ENCODE measurements around the gene USP49. TPM values are rescaled to one million over a fixed set of nuclear protein-coding genes. Genes with fewer than 3 reads are reported as not detected.
"Not testable (repeated sequence)": the region's sequence is repeated elsewhere in the genome, so short reads cannot be mapped to it uniquely, and the experiment has no call there.

USP49 gene
- total and polyA plus RNA-seq, 2 experiments from 2014 or later: 5.0 to 8.5 TPM

DNA sequence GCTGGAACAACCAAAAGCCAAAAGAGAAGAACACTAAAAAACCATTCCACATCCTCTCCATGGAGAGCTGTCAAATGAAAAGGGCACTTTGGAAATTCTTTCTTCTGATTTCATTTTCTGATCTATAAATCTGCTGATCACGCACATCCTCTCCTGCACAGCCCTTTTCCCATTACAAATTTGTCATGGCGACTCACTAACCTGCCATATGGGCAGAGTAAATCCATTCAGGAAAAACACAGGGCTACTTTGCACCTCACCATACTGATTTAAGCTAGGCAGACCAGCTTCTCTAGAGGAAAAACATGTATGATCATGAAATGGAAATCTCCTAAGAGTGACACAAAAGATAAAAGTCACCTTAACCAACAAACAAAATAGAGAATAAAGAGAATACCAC lies 81.7 kb downstream of the USP49 start:
- TF ChIP-seq, protein P1, sequence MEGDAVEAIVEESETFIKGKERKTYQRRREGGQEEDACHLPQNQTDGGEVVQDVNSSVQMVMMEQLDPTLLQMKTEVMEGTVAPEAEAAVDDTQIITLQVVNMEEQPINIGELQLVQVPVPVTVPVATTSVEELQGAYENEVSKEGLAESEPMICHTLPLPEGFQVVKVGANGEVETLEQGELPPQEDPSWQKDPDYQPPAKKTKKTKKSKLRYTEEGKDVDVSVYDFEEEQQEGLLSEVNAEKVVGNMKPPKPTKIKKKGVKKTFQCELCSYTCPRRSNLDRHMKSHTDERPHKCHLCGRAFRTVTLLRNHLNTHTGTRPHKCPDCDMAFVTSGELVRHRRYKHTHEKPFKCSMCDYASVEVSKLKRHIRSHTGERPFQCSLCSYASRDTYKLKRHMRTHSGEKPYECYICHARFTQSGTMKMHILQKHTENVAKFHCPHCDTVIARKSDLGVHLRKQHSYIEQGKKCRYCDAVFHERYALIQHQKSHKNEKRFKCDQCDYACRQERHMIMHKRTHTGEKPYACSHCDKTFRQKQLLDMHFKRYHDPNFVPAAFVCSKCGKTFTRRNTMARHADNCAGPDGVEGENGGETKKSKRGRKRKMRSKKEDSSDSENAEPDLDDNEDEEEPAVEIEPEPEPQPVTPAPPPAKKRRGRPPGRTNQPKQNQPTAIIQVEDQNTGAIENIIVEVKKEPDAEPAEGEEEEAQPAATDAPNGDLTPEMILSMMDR (IDR thresholded peaks at IDR 0.05; ENCODE audit: low read depth, low read length): no peak
- Histone ChIP-seq H3K4me1 (ENCODE audit: low read depth) (peaks cover 11% of the 10 kb centered on the region), H3K9me3 (ENCODE audit: low read depth) (no peaks in the 10 kb centered on the region), H3K27ac (no peak overlapping the region), H3K27me3 (no peaks in the 10 kb centered on the region), H3K4me3 (no peak overlapping the region), H3K36me3 (no peaks in the 10 kb centered on the region)
- DNase-seq (ENCODE audit: low read depth in 1 of 2, low spot score in 1 of 2): no peak

DNA sequence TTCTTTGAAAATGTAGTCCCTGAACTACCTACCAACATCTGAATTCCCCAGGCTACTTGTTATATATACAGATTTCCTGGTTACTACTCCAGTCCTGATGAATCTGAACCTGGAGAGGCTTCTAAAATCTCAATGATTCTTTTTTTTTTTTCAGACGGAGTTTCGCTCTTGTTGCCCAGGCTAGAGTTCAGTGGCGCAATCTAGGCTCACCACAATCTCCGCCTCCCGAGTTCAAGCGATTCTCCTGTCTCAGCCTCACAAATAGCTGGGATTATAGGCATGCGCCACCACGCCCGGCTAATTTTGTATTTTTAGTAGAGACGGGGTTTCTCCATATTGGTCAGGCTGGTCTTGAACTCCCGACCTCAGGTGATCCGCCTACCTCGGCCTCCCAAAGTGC lies 83.2 kb downstream of the USP49 start:
- not testable (repeated sequence) for H3K27ac ChIP-seq; H3K4me3 ChIP-seq; H3K27me3 ChIP-seq; H3K36me3 ChIP-seq; H3K9me3 ChIP-seq (ENCODE audit: low read depth); DNase-seq (ENCODE audit: low read depth in 1 of 2, low spot score in 1 of 2)
- peaks cover 11% of the 10 kb centered on the region for H3K4me1 ChIP-seq (ENCODE audit: low read depth)

DNA sequence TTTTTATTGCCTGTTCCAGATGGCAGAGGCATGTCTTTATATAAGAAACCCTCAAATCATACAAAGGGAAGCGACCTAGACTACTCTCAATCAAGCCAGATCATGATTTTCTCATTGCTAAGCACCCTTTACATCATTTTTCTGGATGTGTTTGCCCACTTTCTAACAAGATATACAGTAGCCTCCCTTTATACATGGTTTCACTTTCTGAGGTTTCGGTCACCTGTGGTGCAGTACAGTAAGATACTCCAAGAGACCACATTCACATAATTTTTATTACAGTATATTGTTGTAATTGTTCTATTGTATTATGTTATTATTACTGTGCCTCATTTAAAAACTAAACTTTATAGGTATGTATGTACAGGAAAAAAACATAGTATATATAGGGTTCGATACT lies 84.1 kb downstream of the USP49 start:
- Histone ChIP-seq H3K4me1 (ENCODE audit: low read depth) (peaks cover 7% of the 10 kb centered on the region), H3K4me3 (no peak overlapping the region), H3K9me3 (ENCODE audit: low read depth) (no peaks in the 10 kb centered on the region), H3K36me3 (no peaks in the 10 kb centered on the region), H3K27ac (no peak overlapping the region), H3K27me3 (no peaks in the 10 kb centered on the region)
- no peak for DNase-seq (ENCODE audit: low read depth in 1 of 2, low spot score in 1 of 2)
- TF ChIP-seq, protein P1 (IDR thresholded peaks at IDR 0.05; ENCODE audit: low read depth, low read length): no peak

DNA sequence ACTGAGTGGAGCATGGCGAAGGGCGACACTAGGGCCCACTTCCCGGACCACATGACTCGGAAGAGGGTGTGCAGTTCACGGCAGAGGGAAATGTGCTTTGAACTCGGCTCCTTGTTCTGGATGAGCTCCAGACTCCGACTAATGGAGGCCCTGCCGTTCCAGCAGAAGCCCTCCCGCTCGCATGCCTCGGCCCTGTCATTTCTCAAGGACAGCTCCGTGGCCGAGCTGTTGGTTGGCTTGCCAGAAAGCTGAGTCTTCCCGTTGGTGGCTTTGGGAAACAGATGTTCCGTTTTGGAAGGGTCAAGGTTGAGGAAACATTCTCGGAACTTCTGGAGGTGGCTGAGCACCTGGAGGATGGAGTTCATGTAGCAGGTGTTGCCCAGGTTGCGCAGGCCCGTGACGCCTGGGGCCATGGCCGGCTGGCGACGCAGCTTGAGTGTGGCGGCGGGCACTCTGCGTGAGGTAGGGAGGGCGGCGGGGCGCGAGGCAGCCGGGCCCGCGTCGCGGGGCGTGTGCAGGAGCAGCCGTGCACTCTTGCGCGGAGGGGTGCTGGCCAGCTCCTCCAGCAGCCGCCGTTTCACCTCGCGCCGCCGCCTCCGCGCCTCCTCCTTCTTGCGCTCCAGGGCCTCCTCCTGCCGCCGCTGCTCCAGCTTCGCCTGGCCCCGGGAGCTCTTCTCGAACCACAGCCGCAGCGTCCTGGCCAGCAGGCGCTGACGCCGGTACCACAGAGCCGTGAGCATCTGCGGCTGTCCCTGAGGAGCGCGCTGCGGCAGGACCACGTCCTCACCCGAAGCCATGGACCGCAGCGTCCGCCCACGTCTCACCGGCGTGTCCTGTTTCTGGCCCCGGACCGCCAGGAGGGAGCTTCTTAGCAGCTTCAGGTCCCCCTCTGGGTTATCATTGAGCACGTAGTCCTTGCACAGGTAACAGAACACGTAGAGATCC lies 89.1 kb downstream of the USP49 start:
- Histone ChIP-seq H3K27me3 (no peaks in the 10 kb centered on the region), H3K4me1 (ENCODE audit: low read depth) (no peaks in the 10 kb centered on the region), H3K9me3 (ENCODE audit: low read depth) (no peaks in the 10 kb centered on the region), H3K36me3 (no peaks in the 10 kb centered on the region), H3K4me3 (no peak overlapping the region), H3K27ac (no peak overlapping the region)
- DNase-seq (ENCODE audit: low read depth in 1 of 2, low spot score in 1 of 2): no peak
- TF ChIP-seq, protein P1 (IDR thresholded peaks at IDR 0.05; ENCODE audit: low read depth, low read length): no peak

DNA sequence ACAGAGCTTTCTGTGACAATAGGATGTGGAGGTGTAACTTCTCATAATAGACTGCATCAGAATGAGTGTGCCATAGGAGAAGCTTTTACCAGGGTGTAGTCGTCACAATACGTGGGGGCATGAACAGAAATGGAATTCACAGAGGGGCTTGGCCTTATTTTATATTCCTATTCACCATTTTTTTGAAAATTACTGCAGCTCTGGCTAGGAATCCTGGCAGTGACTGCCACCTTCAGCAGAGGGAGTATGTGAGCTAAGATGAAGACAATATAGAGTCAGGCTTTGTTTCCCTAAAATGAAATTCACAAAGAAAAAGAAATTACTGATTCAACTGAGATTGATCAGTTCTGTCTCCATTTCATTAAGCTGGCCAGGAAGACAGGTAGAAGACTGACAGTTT lies 93.8 kb downstream of the USP49 start:
- TF ChIP-seq, protein P1 (IDR thresholded peaks at IDR 0.05; ENCODE audit: low read depth, low read length): peak; percentile 77
- peaks cover 11% of the 10 kb centered on the region for H3K36me3 ChIP-seq
- DNase-seq (ENCODE audit: low read depth in 1 of 2, low spot score in 1 of 2): peak in 1 of 2 donors; percentile 54
- no peaks in the 10 kb centered on the region for H3K9me3 ChIP-seq (ENCODE audit: low read depth)
- no peak overlapping the region for H3K4me3 ChIP-seq
- H3K4me1 ChIP-seq (ENCODE audit: low read depth): no peaks in the 10 kb centered on the region
- H3K27me3 ChIP-seq: no peaks in the 10 kb centered on the region
- no peak overlapping the region for H3K27ac ChIP-seq

DNA sequence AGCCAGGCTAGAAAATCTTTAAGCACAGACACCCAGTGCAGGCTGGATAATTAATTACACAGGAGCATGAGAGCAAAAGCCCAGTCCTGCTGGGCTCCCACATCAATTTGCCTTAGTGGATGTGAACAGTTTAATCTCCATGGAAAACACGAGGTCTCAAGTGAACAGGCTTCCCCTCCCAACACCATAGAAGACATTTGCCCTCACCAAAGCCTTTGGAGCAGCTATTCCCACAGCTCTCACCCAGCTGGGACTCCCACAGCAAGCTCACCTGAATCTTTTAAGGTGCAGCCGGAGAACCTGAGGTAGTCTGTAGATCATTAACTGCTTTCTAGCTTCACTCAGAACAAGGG lies 95.6 kb downstream of the USP49 start:
- Histone ChIP-seq H3K4me1 (ENCODE audit: low read depth) (no peaks in the 10 kb centered on the region), H3K9me3 (ENCODE audit: low read depth) (no peaks in the 10 kb centered on the region), H3K27ac (no peak overlapping the region), H3K36me3 (peaks cover 11% of the 10 kb centered on the region), H3K4me3 (no peak overlapping the region), H3K27me3 (no peaks in the 10 kb centered on the region)
- TF ChIP-seq, protein P1 (IDR thresholded peaks at IDR 0.05; ENCODE audit: low read depth, low read length): no peak
- no peak for DNase-seq (ENCODE audit: low read depth in 1 of 2, low spot score in 1 of 2)

Data from cardiac muscle cell (in vitro differentiated cells and primary cell).